Peyer's patch (tissue), 4 donors: ENCODE results near the gene DGKA.

ENCODE experiments used
- POLR2A ChIP-seq, 2 donors: fragments of 450-650 bp; IDR thresholded peaks; one replicate each; pipeline ENCODE4 v1.5.1; 2017; ENCODE audit warnings: antibody characterized with exemption in 2 of 2, mild to moderate bottlenecking in 2 of 2, moderate library complexity in 2 of 2
- TF ChIP-seq, protein P1 (sequence below), 6 experiments: fragments of 450-650 bp in 4 of 6; fragments of 200-600 bp in 2 of 6; sonication (generic) in 1 of 6; IDR thresholded peaks; one replicate each; pipeline ENCODE4 v1.5.1; 2017 to 2019; ENCODE audit warnings: antibody characterized with exemption in 6 of 6, mild to moderate bottlenecking in 3 of 6, moderate library complexity in 1 of 6

DNA sequence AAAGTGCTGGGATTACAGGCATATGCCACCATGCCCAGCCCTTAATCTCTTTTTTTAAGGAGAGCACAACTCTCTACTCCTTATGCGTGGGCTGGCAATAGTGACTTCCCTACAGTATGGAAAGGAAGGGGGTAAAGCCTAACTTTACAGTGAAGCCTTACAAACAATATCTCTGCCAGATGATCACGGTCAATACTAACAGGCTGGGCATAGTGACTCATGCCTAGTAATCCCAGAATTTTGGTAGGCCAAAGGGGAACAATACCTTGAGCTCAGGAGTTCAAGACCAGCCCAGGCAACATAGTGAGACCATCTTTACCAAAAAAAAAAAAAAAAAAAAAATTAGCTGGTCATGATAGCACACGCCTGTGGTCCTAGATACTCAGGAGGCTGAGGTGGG is 8.8 kb upstream of the DGKA start:
- TF ChIP-seq, protein P1, sequence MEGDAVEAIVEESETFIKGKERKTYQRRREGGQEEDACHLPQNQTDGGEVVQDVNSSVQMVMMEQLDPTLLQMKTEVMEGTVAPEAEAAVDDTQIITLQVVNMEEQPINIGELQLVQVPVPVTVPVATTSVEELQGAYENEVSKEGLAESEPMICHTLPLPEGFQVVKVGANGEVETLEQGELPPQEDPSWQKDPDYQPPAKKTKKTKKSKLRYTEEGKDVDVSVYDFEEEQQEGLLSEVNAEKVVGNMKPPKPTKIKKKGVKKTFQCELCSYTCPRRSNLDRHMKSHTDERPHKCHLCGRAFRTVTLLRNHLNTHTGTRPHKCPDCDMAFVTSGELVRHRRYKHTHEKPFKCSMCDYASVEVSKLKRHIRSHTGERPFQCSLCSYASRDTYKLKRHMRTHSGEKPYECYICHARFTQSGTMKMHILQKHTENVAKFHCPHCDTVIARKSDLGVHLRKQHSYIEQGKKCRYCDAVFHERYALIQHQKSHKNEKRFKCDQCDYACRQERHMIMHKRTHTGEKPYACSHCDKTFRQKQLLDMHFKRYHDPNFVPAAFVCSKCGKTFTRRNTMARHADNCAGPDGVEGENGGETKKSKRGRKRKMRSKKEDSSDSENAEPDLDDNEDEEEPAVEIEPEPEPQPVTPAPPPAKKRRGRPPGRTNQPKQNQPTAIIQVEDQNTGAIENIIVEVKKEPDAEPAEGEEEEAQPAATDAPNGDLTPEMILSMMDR (IDR thresholded peaks at IDR 0.05) = no peak
- TF ChIP-seq POLR2A (IDR thresholded peaks at IDR 0.05) = no peak
